ENCODE measurements around the gene LRMDA. TPM values are rescaled to one million over a fixed set of nuclear protein-coding genes. Genes with fewer than 3 reads are reported as not detected.

LRMDA gene
- total and polyA plus RNA-seq, 2 of the 4 experiments (the other 2 are of a cell fraction) = 0.07 TPM; not detected in 1

DNA sequence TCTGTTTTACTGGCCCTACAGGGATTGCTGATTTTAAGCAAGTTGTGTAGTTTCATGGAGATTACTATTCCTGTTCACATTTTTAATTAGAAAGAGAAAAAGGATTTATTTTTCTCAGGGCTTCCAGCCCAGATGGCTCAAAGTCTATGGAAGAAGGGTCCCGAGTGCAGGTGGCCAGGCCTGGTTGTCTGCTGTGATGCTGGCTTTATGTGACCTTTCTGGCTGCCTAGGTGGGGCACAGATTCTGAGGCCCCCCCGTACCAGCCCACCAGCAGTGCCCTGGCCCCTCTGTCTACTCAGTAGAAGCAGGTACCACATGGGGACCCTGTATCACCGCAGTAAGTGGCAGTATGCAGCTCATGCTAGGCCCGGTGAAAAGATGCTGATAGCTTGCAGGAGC, 426.5 kb downstream of the LRMDA start:
- H3K4me2 ChIP-seq (ENCODE audit: low read depth, low read length) = no peak overlapping the region
- in situ Hi-C loops (cut with MboI; ENCODE audit: low sequenced_read_pairs) (no loop called here), dilution Hi-C loops (cut with HindIII; ENCODE audit: low sequenced_read_pairs, unreplicated experiment) (no loop called here), intact Hi-C loops (cut with micrococcal nuclease) (no loop called here)
- no peak overlapping the region for H2AK9ac ChIP-seq (replicated peaks; ENCODE audit: low read depth, low read length, poor library complexity)
- H3K79me1 ChIP-seq (ENCODE audit: low read depth in 1 of 2, low read length in 2 of 2) = no peaks in the 10 kb centered on the region
- H2AK5ac ChIP-seq (ENCODE audit: low read depth, low read length) = no peak overlapping the region
- no peaks in the 10 kb centered on the region for H3K9me3 ChIP-seq (ENCODE audit: control insufficient read depth, insufficient read depth, low read length)
- no peak overlapping the region for H2AFZ ChIP-seq (replicated peaks; ENCODE audit: low read length, poor library complexity)
- no peaks in the 10 kb centered on the region for H4K20me1 ChIP-seq (ENCODE audit: insufficient read depth, low read length)
- no peak overlapping the region for H3K18ac ChIP-seq (ENCODE audit: low read depth, low read length)
- ChIA-PET CTCF (no interaction called here), POLR2A (ENCODE audit: unreplicated experiment) (no interaction called here)
- H3K4ac ChIP-seq (ENCODE audit: low read depth, low read length) = no peak overlapping the region
- H3K23ac ChIP-seq (ENCODE audit: low read depth, low read length) = no peak overlapping the region
- H2BK15ac ChIP-seq (ENCODE audit: low read depth, low read length) = no peak overlapping the region
- no peak overlapping the region for H3K14ac ChIP-seq (replicated peaks; ENCODE audit: low read depth, low read length)
- no peak overlapping the region for H2BK120ac ChIP-seq (ENCODE audit: low read depth, low read length)
- no peak overlapping the region for H2BK20ac ChIP-seq (ENCODE audit: low read depth, low read length)
- ATAC-seq (ENCODE audit: low read depth) (no peak), DNase-seq (no peak)
- H4K8ac ChIP-seq (ENCODE audit: low read depth in 2 of 2, low read length in 2 of 2) = no peak overlapping the region
- no TSS peak for BruUV-seq (replicated peaks)
- TF ChIP-seq CHD1 (IDR thresholded peaks at IDR 0.05; ENCODE audit: low read depth, low read length) (no peak), POLR2A (IDR thresholded peaks at IDR 0.05; ENCODE audit: low read depth, low read length) (no peak), RAD21 (IDR thresholded peaks at IDR 0.05; ENCODE audit: low read length) (no peak), MAFK (IDR thresholded peaks at IDR 0.05; ENCODE audit: low read depth, low read length) (no peak), CEBPB (IDR thresholded peaks at IDR 0.05; ENCODE audit: low read depth, low read length) (no peak), RFX5 (IDR thresholded peaks at IDR 0.05; ENCODE audit: low read depth, low read length) (no peak), USF2 (IDR thresholded peaks at IDR 0.05; ENCODE audit: low read depth, low read length) (no peak), FOS (IDR thresholded peaks at IDR 0.05; ENCODE audit: low read depth, low read length) (no peak), MXI1 (IDR thresholded peaks at IDR 0.05; ENCODE audit: borderline replicate concordance, low read depth, low read length) (no peak), BHLHE40 (IDR thresholded peaks at IDR 0.05; ENCODE audit: low read depth, low read length) (no peak), CTCF (conservative IDR thresholded peaks at IDR 0.05; ENCODE audit: low read depth, low read length) (no peak), SMC3 (IDR thresholded peaks at IDR 0.05; ENCODE audit: low read depth, low read length) (no peak)
- H4K91ac ChIP-seq (ENCODE audit: insufficient read depth, low read depth, low read length) = no peak overlapping the region
- no peaks in the 10 kb centered on the region for H3K9me1 ChIP-seq (ENCODE audit: insufficient read depth, low read length)
- H3K4me3 ChIP-seq (ENCODE audit: insufficient read depth, low read depth, low read length) = no peak overlapping the region
- H3K27me3 ChIP-seq (ENCODE audit: control insufficient read depth, insufficient read depth, low read length) = no peaks in the 10 kb centered on the region
- no peaks in the 10 kb centered on the region for H3K36me3 ChIP-seq (ENCODE audit: control insufficient read depth, insufficient read depth, low read length)
- no peak overlapping the region for H3K56ac ChIP-seq (ENCODE audit: extremely low read depth, insufficient read depth, low read length)
- no peak overlapping the region for H3K9ac ChIP-seq (ENCODE audit: low read depth, low read length)
- H2BK5ac ChIP-seq (ENCODE audit: low read depth, low read length, poor library complexity, severe bottlenecking) = no peak overlapping the region
- WGBS, 2 experiments (ENCODE audit: extremely low coverage in 2 of 2, insufficient read length in 1 of 2) = 50% methylated on average over 1 of the region's 4 CpGs; no CpG with 5 or more reads in 1 of the 2 experiments
- H3K4me1 ChIP-seq (ENCODE audit: control insufficient read depth, insufficient read depth, low read length) = no peaks in the 10 kb centered on the region
- H4K5ac ChIP-seq (ENCODE audit: low read depth, low read length) = no peak overlapping the region
- H3K27ac ChIP-seq (ENCODE audit: insufficient read depth, low read length) = no peak overlapping the region

Data from IMR-90 (cell line).